Panc1 (cell line): ENCODE data around the gene ZKSCAN3.

Experiments
- POLR2AphosphoS5 ChIP-seq: IDR thresholded peaks from 2 replicates; pipeline ENCODE4 v1.6.1; 2012; ENCODE audit warnings: mild to moderate bottlenecking, low read depth, low read length, moderate library complexity
- SIN3A ChIP-seq: IDR thresholded peaks from 2 replicates; pipeline ENCODE4 v1.6.1; 2012; ENCODE audit warnings: low read depth, mild to moderate bottlenecking, low read length, moderate library complexity, borderline replicate concordance; ENCODE audit not compliant: insufficient read depth
- TCF7L2 ChIP-seq: IDR thresholded peaks from 2 replicates; pipeline ENCODE4 v1.6.1; 2011; ENCODE audit warnings: mild to moderate bottlenecking, low read depth, low read length, inconsistent platforms
- TF ChIP-seq, protein P1 (sequence below): fragments of 450-650 bp; IDR thresholded peaks from 2 replicates; pipeline ENCODE4 v1.5.1; 2017; ENCODE audit warnings: mild to moderate bottlenecking
- TF ChIP-seq, protein P2 (sequence below), 2 experiments: IDR thresholded peaks; 2 replicates each; pipeline ENCODE4 v1.6.1; 2011 to 2012; ENCODE audit warnings: low read depth in 2 of 2, control low read depth in 1 of 2, low read length in 1 of 2, mild to moderate bottlenecking in 1 of 2, moderate library complexity in 1 of 2; ENCODE audit not compliant: insufficient read depth in 1 of 2

DNA sequence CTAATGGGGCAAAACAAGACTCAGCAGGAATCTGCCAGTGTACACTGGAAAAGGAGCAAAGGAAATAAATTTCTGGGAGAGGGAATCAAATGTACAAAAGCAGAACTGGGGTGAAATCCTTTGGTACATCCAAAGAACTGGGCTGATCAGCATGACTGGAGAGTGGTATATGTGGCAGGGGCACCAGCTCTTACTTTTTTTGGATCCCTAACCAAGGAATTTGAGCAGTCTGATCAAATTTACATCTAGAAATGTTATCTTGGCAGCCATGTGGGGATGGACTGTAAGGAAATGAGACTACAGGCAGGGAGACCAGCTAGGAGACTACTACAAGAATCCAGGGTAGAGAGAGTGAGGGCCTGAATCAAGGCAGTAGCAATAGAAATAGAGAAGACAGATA, 12.6 kb upstream of the ZKSCAN3 start:
- TF ChIP-seq, protein P1, sequence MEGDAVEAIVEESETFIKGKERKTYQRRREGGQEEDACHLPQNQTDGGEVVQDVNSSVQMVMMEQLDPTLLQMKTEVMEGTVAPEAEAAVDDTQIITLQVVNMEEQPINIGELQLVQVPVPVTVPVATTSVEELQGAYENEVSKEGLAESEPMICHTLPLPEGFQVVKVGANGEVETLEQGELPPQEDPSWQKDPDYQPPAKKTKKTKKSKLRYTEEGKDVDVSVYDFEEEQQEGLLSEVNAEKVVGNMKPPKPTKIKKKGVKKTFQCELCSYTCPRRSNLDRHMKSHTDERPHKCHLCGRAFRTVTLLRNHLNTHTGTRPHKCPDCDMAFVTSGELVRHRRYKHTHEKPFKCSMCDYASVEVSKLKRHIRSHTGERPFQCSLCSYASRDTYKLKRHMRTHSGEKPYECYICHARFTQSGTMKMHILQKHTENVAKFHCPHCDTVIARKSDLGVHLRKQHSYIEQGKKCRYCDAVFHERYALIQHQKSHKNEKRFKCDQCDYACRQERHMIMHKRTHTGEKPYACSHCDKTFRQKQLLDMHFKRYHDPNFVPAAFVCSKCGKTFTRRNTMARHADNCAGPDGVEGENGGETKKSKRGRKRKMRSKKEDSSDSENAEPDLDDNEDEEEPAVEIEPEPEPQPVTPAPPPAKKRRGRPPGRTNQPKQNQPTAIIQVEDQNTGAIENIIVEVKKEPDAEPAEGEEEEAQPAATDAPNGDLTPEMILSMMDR: no peak
- TF ChIP-seq POLR2AphosphoS5 (no peak), SIN3A (no peak), TCF7L2 (no peak)
- TF ChIP-seq, protein P2, sequence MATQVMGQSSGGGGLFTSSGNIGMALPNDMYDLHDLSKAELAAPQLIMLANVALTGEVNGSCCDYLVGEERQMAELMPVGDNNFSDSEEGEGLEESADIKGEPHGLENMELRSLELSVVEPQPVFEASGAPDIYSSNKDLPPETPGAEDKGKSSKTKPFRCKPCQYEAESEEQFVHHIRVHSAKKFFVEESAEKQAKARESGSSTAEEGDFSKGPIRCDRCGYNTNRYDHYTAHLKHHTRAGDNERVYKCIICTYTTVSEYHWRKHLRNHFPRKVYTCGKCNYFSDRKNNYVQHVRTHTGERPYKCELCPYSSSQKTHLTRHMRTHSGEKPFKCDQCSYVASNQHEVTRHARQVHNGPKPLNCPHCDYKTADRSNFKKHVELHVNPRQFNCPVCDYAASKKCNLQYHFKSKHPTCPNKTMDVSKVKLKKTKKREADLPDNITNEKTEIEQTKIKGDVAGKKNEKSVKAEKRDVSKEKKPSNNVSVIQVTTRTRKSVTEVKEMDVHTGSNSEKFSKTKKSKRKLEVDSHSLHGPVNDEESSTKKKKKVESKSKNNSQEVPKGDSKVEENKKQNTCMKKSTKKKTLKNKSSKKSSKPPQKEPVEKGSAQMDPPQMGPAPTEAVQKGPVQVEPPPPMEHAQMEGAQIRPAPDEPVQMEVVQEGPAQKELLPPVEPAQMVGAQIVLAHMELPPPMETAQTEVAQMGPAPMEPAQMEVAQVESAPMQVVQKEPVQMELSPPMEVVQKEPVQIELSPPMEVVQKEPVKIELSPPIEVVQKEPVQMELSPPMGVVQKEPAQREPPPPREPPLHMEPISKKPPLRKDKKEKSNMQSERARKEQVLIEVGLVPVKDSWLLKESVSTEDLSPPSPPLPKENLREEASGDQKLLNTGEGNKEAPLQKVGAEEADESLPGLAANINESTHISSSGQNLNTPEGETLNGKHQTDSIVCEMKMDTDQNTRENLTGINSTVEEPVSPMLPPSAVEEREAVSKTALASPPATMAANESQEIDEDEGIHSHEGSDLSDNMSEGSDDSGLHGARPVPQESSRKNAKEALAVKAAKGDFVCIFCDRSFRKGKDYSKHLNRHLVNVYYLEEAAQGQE (IDR thresholded peaks at IDR 0.05; ENCODE audit: insufficient read depth in 1 of 2, low read depth in 2 of 2, low read length in 1 of 2): no peak
